Mononuclear cell (primary cell): ENCODE measurements around the gene NDUFB10. TPM values are rescaled to one million over a fixed set of nuclear protein-coding genes. Genes with fewer than 3 reads are reported as not detected.
A peak's percentile ranks its signal among the peaks of the same experiment; 100 is the strongest.

Experiments
- H3K27me3 ChIP-seq: 2 replicates; pipeline ENCODE4 v1.6.0; 2011; ENCODE audit warnings: low read length, control low read depth; ENCODE audit not compliant: insufficient read depth
- H3K4me1 ChIP-seq: 2 replicates; pipeline ENCODE4 v1.5.1; 2011; ENCODE audit warnings: mild to moderate bottlenecking, low read length, control low read depth; ENCODE audit not compliant: insufficient read depth
- H3K4me3 ChIP-seq: 2 replicates; pipeline ENCODE4 v1.5.1; 2011; ENCODE audit warnings: mild to moderate bottlenecking, low read length, moderate library complexity
- H3K9me3 ChIP-seq: 2 replicates; pipeline ENCODE4 v1.5.1; 2011; ENCODE audit warnings: low read depth, mild to moderate bottlenecking, control low read depth, low read length
- total RNA-seq: library from RNA; depleted of rRNA; stranded (reverse); fragments of >200 nt; gene quantifications from one replicate; pipeline ENCODE4 v1.2.3, GENCODE V29; 2012

The NDUFB10 gene
- total RNA-seq, 1 donor: 57.1 TPM

GRCh38 chr16:1980770-1981087 lies 21.4 kb downstream of the NDUFB10 start:
- Histone ChIP-seq H3K4me3 (no peak overlapping the region), H3K27me3 (peaks cover 39% of the 10 kb centered on the region), H3K9me3 (no peaks in the 10 kb centered on the region)

DNA sequence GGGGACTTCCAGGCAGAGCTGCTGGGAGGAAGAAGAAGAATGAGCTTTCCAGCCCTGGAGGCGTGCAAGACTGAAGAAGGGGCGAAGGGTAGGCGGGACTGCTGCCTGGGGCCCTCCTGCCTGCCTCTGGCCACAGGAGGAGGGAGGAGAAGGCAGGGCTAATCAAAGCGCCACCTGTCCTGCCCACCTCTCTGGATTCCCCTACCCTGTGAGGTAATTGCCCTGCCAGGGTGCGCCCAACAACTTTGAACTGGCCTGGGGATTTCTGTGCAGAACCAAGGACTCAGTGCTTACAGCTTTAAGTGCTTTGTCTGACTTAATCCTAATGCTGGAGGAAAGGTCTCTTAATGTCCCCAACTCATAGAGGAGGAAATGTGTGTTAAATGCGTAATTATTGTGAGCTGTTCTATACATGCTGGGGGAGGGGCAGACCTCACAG lies 22.1 kb downstream of the NDUFB10 start, which contains the start of gene NOXO1:
Gene NOXO1, minus strand, starts transcription at position 72 of the 439 bp plus-strand sequence. CDS start 290 bp downstream, outside the sequence.
- Histone ChIP-seq H3K9me3 (no peaks in the 10 kb centered on the region), H3K4me1 (peaks cover 21% of the 10 kb centered on the region), H3K4me3 (no peak within 1 kb of the TSS), H3K27me3 (peaks cover 39% of the 10 kb centered on the region)

More at GRCh38 chr16:1980770-1981087, 21.4 kb downstream of the NDUFB10 start:
- H3K4me1 ChIP-seq: peaks cover 21% of the 10 kb centered on the region

GRCh38 chr16:1982013-1982433 lies 22.7 kb downstream of the NDUFB10 start:
- Histone ChIP-seq H3K27me3 (peaks cover 39% of the 10 kb centered on the region), H3K9me3 (no peaks in the 10 kb centered on the region), H3K4me1 (peaks cover 21% of the 10 kb centered on the region), H3K4me3 (no peak overlapping the region)

DNA sequence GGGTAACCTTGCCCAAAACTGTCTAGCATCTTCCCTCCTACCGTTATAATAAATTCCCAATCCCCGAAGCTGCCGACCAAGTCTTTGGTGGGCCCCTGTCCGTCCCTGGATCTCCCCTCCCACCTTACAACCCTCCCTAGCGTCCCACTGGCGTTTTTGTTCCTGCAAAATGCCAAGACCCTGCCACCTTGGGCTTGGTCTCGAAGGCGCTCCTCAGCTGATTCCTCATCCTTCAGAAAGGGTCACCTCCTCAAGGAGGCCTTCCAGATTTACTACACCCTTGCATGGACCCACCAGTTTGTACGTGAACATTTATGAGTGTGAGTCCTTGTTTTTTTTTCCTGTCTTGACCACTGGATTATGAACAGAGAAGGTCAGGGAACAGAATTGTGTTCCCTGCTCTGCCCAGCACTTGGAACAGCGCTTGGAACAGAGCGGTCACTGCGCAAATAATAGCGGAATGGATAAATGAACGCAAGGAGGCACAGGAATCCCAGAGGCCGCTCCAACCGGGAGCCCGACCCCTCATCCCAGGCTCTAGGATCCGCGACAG lies 23.7 kb downstream of the NDUFB10 start:
- peaks cover 39% of the 10 kb centered on the region for H3K27me3 ChIP-seq
- H3K4me1 ChIP-seq: peaks cover 21% of the 10 kb centered on the region
- no peaks in the 10 kb centered on the region for H3K9me3 ChIP-seq
- H3K4me3 ChIP-seq: peak overlapping the region; percentile 56

DNA sequence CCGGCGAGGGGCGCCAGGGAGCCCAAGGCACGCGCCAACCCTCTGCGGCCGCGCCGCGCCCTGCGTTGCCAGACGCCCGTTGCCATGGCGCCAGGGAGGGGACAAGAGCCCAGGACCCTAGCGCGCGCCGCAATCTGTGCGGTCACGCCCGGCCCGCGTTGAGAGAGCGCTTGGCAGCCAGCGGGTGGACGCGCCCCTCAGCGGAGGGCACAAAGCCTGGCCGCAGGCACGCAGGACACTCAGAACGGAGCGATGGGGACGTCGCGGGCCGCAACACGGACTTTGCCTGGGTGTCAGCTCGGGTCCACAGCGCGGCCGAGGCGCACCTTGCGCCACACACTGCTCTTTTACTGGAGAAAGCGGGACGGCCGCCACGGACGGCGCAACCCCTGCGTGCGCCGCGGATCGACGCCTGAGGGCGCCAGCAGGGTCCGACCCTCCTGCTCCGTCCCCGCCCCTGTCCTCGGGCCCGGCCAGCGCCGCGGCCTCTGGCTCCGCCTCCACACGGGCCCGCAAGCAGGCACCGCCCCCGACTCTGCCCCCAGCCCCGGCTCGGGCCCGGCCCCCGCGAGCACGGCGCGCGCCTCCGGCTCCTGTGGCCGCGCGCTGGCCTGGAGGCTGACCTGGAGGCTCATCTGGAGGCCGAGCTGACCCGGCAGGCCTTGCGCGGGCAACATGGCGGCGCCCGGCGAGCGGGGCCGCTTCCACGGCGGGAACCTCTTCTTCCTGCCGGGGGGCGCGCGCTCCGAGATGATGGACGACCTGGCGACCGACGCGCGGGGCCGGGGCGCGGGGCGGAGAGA lies 24.4 kb downstream of the NDUFB10 start, which contains the start of gene GFER:
Gene GFER, plus strand, starts transcription at position 650 of the 803 bp plus-strand sequence. Its CDS starts 26 bp downstream, at position 676.
- Histone ChIP-seq H3K4me3 (peak within 1 kb of the TSS; percentile 56), H3K9me3 (no peaks in the 10 kb centered on the region), H3K27me3 (peaks cover 42% of the 10 kb centered on the region), H3K4me1 (peaks cover 21% of the 10 kb centered on the region)

GRCh38 chr16:1984347-1985225 lies 25.2 kb downstream of the NDUFB10 start:
- peak overlapping the region; percentile 56 for H3K4me3 ChIP-seq
- H3K27me3 ChIP-seq: peaks cover 47% of the 10 kb centered on the region
- peaks cover 24% of the 10 kb centered on the region for H3K4me1 ChIP-seq
- H3K9me3 ChIP-seq: no peaks in the 10 kb centered on the region

DNA sequence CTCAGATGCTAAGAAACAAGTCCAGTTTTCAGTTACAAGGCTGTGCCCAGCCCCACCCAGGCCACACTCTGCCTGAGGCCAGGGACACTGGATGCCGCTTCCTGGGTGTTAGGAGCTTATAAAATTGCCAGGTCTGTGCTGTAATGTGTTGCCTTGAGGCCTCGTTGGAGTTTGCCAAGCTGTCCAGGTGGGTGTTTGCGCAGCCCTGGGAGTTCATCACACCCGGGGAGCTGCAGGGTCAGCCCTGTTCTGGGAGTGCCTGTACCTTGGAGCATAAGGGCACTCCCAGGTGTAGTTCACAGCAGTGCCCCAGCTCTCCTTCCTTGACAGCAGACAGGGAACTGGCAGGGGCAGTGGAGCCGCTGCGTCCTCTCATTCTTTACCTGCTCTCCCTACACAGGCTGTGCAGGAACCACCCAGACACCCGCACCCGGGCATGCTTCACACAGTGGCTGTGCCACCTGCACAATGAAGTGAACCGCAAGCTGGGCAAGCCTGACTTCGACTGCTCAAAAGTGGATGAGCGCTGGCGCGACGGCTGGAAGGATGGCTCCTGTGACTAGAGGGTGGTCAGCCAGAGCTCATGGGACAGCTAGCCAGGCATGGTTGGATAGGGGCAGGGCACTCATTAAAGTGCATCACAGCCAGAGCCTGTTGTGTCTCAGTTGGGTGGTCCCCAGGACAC lies 26.3 kb downstream of the NDUFB10 start:
- Histone ChIP-seq H3K4me3 (no peak overlapping the region), H3K4me1 (peaks cover 29% of the 10 kb centered on the region), H3K9me3 (no peaks in the 10 kb centered on the region), H3K27me3 (peaks cover 40% of the 10 kb centered on the region)

- Histone ChIP-seq H3K4me1 (peaks cover 42% of the 10 kb centered on the region), H3K9me3 (no peaks in the 10 kb centered on the region), H3K27me3 (peaks cover 33% of the 10 kb centered on the region), H3K4me3 (no peak overlapping the region)
Measured at GRCh38 chr16:1987198-1987597, 27.9 kb downstream of the NDUFB10 start.

- peak within 1 kb of the TSS; percentile 18 for H3K4me3 ChIP-seq
- no peaks in the 10 kb centered on the region for H3K9me3 ChIP-seq
Measured at GRCh38 chr16:1989209-1990100, 30.1 kb downstream of the NDUFB10 start, which contains the start of gene SYNGR3. Gene SYNGR3, plus strand, starts transcription at chr16:1989970. Its CDS starts 133 bp downstream, at chr16:1990103.

DNA sequence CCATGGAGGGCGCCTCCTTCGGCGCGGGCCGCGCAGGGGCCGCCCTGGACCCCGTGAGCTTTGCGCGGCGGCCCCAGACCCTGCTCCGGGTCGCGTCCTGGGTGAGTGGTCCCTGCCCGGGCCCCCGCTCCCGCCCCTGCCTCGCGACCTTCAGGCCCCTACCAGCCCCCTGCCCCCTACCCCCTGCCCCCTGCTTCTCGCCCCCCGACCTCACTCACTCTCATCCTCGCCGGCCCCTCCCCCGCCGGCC lies 30.7 kb downstream of the NDUFB10 start:
- H3K4me3 ChIP-seq: no peak overlapping the region
- H3K9me3 ChIP-seq: no peaks in the 10 kb centered on the region

More at GRCh38 chr16:1989209-1990100, 30.1 kb downstream of the NDUFB10 start, which contains the start of gene SYNGR3:
- peaks cover 32% of the 10 kb centered on the region for H3K4me1 ChIP-seq
- H3K27me3 ChIP-seq: peaks cover 23% of the 10 kb centered on the region

GRCh38 chr16:1990351-1991134 lies 31.2 kb downstream of the NDUFB10 start:
- Histone ChIP-seq H3K27me3 (peaks cover 23% of the 10 kb centered on the region), H3K4me3 (peak overlapping the region; percentile 18), H3K9me3 (no peaks in the 10 kb centered on the region), H3K4me1 (peaks cover 21% of the 10 kb centered on the region)

More for the DNA sequence above, 30.7 kb downstream of the NDUFB10 start:
- Histone ChIP-seq H3K27me3 (peaks cover 23% of the 10 kb centered on the region), H3K4me1 (peaks cover 26% of the 10 kb centered on the region)

DNA sequence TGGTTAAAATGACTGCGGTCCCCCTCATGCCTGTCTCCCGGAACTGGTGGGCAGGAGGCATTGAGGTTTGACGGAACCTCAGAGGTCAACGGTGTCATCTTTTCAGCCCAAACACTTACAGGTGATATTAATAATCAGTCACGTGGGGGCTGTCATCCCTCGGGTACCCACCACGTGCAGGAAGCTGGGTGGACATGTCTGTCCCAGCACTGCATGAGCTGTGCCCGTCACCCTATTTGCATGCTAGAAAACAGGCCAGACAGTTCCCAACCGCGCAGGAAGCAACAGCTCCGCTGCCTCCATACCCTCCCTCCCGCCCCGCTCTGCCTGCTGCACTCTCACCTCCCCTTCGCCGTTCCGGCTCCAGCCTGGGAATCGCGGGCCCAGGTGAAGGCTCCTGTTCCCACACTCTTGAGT lies 31.8 kb downstream of the NDUFB10 start:
- H3K4me1 ChIP-seq: peaks cover 21% of the 10 kb centered on the region
- no peak overlapping the region for H3K4me3 ChIP-seq
- peaks cover 23% of the 10 kb centered on the region for H3K27me3 ChIP-seq
- H3K9me3 ChIP-seq: no peaks in the 10 kb centered on the region

- Histone ChIP-seq H3K9me3 (no peaks in the 10 kb centered on the region), H3K4me1 (peaks cover 21% of the 10 kb centered on the region), H3K4me3 (peak overlapping the region; percentile 15)
Measured at GRCh38 chr16:1991588-1991947, 32.2 kb downstream of the NDUFB10 start.

More at GRCh38 chr16:1991588-1991947, 32.2 kb downstream of the NDUFB10 start:
- peaks cover 23% of the 10 kb centered on the region for H3K27me3 ChIP-seq
